ENCODE measurements around the gene SLC7A14. TPM values are rescaled to one million over a fixed set of nuclear protein-coding genes. Genes with fewer than 3 reads are reported as not detected.

Gene SLC7A14
- total RNA-seq, 4 donors from 2014 or later, result not detected

DNA sequence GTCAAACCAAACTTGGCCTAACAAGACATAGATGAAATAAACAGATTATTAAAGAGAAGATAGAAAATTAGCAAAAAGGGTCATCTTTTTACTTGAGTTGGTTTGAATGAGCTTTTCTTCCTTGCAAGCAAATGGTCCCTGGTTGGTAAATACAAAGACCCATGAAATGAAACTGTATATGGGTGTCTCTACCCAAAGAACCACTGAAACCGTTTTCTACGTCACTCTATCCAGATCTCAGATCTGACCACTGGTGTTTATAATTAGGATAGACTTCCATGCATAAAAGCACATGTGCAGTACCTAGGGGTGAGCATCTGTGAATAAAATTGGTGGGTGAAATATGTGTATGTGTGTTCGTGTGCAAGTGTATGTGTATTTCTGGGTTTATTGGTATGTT, 94.0 kb downstream of the SLC7A14 start:
- no peaks in the 10 kb centered on the region for H3K9me3 ChIP-seq
- TF ChIP-seq, protein P1, sequence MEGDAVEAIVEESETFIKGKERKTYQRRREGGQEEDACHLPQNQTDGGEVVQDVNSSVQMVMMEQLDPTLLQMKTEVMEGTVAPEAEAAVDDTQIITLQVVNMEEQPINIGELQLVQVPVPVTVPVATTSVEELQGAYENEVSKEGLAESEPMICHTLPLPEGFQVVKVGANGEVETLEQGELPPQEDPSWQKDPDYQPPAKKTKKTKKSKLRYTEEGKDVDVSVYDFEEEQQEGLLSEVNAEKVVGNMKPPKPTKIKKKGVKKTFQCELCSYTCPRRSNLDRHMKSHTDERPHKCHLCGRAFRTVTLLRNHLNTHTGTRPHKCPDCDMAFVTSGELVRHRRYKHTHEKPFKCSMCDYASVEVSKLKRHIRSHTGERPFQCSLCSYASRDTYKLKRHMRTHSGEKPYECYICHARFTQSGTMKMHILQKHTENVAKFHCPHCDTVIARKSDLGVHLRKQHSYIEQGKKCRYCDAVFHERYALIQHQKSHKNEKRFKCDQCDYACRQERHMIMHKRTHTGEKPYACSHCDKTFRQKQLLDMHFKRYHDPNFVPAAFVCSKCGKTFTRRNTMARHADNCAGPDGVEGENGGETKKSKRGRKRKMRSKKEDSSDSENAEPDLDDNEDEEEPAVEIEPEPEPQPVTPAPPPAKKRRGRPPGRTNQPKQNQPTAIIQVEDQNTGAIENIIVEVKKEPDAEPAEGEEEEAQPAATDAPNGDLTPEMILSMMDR (IDR thresholded peaks at IDR 0.05), result no peak
- TF ChIP-seq EP300 (IDR thresholded peaks at IDR 0.05) (no peak), POLR2A (IDR thresholded peaks at IDR 0.05) (no peak), POLR2AphosphoS5 (IDR thresholded peaks at IDR 0.05) (no peak)
- no peaks in the 10 kb centered on the region for H3K36me3 ChIP-seq
- 91% methylated on average over 3 of the region's 3 CpGs for WGBS
- H3K27ac ChIP-seq, result no peak overlapping the region
- H3K4me3 ChIP-seq, result no peak overlapping the region
- H3K4me1 ChIP-seq, result peaks cover 9% of the 10 kb centered on the region
- no peak for DNase-seq (ENCODE audit: low spot score in 2 of 2)
- H3K27me3 ChIP-seq, result no peaks in the 10 kb centered on the region

DNA sequence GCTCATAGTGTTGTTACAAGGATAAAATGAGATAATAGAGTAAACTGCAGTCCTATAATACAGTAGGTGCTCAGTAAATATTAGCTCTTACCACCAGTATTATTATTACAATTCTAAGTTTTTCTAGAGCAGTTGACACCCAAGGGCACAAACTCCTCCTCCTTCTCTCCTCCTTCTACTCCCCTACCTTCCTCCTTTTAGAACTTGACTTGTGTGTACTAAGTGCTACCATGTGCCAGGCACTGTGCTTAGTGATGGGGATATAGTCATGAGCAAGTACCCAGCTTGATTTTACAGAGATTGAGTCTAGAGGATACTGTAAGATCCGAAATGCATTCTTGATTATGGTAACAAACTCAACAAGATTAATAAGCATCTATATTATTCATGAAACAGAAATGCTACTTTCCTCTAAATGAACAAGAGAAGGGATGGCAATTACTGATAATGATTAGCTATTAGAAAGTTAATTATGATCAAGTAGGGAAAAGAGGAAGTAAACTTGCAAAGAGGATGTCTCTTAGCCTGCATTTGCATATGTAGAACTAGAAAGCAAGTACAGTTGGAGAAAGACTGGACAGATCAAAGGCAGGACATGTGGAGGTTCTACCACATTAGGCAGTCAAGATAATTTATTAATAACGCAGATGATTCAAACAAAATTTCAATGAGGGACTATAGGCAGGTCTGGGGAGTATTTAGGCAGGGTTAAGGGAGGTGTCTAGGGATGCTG, 94.9 kb downstream of the SLC7A14 start:
- WGBS, result 93% methylated on average over 2 of the region's 2 CpGs
- Histone ChIP-seq H3K4me1 (peaks cover 9% of the 10 kb centered on the region), H3K27ac (no peak overlapping the region)

DNA sequence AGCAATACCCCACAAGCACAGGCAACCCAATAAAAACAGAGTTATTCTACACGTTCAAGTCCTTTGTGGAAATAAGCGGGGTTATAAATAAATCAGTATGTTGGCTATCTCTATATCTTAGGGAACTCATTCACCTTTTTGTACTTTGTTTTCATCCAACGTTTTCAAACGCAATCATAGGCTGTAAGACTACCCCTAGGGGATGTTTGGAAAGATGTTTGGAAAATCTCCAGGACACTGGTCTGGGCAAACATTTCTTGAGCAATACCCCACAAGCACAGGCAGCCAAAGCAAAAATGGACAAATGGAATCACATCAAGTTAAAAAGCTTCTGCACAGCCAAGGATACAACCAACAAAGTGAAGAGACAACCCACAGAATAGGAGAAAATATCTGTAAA, 97.1 kb downstream of the SLC7A14 start:
- TF ChIP-seq EP300 (IDR thresholded peaks at IDR 0.05), result no peak
- no peak for TF ChIP-seq POLR2AphosphoS5 (IDR thresholded peaks at IDR 0.05)
- TF ChIP-seq, protein P1 (IDR thresholded peaks at IDR 0.05), result no peak
- TF ChIP-seq POLR2A (IDR thresholded peaks at IDR 0.05), result no peak
- no peaks in the 10 kb centered on the region for H3K27me3 ChIP-seq
- H3K4me1 ChIP-seq, result peaks cover 9% of the 10 kb centered on the region
- no peaks in the 10 kb centered on the region for H3K36me3 ChIP-seq
- no peaks in the 10 kb centered on the region for H3K9me3 ChIP-seq
- 33% methylated on average over 4 of the region's 4 CpGs for WGBS
- DNase-seq (ENCODE audit: low spot score in 2 of 2), result no peak
- no peak overlapping the region for H3K4me3 ChIP-seq
- H3K27ac ChIP-seq, result no peak overlapping the region

More for the DNA sequence above, 94.9 kb downstream of the SLC7A14 start:
- Histone ChIP-seq H3K9me3 (no peaks in the 10 kb centered on the region), H3K4me3 (no peak overlapping the region), H3K27me3 (no peaks in the 10 kb centered on the region), H3K36me3 (no peaks in the 10 kb centered on the region)
- TF ChIP-seq POLR2A (IDR thresholded peaks at IDR 0.05) (no peak), POLR2AphosphoS5 (IDR thresholded peaks at IDR 0.05) (no peak), EP300 (IDR thresholded peaks at IDR 0.05) (no peak)
- TF ChIP-seq, protein P1 (IDR thresholded peaks at IDR 0.05), result no peak
- DNase-seq (ENCODE audit: low spot score in 2 of 2), result no peak

DNA sequence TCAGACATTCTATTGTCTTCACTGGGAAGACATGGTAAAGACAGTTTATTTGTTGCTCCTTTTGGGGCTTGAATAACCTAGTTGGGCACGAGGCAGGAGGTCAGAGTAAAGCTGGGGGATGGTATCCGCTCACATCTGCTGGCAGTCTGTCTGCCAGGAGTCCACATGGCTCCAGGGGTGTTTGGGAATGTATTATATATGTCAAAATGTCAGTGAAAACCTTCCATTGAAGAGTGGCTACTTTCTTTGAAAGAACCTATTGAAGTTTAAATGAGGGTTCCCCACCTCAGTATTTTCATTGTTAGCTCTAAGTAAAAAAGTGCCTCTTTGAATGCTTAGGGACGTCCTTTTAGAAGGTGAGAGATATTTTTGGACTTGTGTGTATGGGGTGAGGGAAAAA, 98.8 kb downstream of the SLC7A14 start:
- no peak overlapping the region for H3K27ac ChIP-seq
- 73% methylated on average over 3 of the region's 3 CpGs for WGBS

DNA sequence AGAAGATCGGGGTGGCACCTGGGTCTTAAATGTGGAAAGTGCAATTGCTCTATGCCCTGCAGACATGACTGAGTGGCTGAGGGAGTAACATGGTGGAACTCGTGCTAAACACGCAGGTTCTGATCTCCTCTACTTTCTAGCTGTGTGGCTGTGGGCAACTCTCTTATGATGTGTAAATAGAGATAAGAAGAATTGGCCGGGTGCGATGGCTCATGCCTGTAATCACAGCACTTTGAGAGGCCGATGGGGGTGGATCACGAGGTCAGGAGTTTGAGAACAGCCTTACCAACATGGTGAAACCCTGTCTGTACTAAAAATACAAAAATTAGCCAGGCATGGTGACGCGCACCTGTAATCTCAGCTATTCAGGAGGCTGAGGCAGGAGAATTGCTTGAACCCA, 99.5 kb downstream of the SLC7A14 start:
- no peak for DNase-seq (ENCODE audit: low spot score in 2 of 2)
- Histone ChIP-seq H3K27ac (no peak overlapping the region), H3K4me3 (no peak overlapping the region), H3K27me3 (no peaks in the 10 kb centered on the region), H3K4me1 (peaks cover 9% of the 10 kb centered on the region), H3K36me3 (no peaks in the 10 kb centered on the region), H3K9me3 (no peaks in the 10 kb centered on the region)
- TF ChIP-seq EP300 (IDR thresholded peaks at IDR 0.05) (no peak), POLR2A (IDR thresholded peaks at IDR 0.05) (no peak), POLR2AphosphoS5 (IDR thresholded peaks at IDR 0.05) (no peak)
- TF ChIP-seq, protein P1 (IDR thresholded peaks at IDR 0.05), result no peak
- 89% methylated on average over 9 of the region's 9 CpGs for WGBS

More for the DNA sequence above, 98.8 kb downstream of the SLC7A14 start:
- H3K9me3 ChIP-seq, result no peaks in the 10 kb centered on the region
- peaks cover 9% of the 10 kb centered on the region for H3K4me1 ChIP-seq
- no peaks in the 10 kb centered on the region for H3K36me3 ChIP-seq
- no peak for DNase-seq (ENCODE audit: low spot score in 2 of 2)
- no peaks in the 10 kb centered on the region for H3K27me3 ChIP-seq
- no peak for TF ChIP-seq POLR2AphosphoS5 (IDR thresholded peaks at IDR 0.05)
- TF ChIP-seq EP300 (IDR thresholded peaks at IDR 0.05), result no peak
- TF ChIP-seq, protein P1 (IDR thresholded peaks at IDR 0.05), result no peak
- no peak for TF ChIP-seq POLR2A (IDR thresholded peaks at IDR 0.05)
- no peak overlapping the region for H3K4me3 ChIP-seq
